Parathyroid adenoma (tissue), 2 donors: ENCODE measurements around the gene MACROH2A1.

Experiments used
- H2AFZ ChIP-seq: fragments of 300-600 bp; sonication (generic); one replicate; pipeline ENCODE4 v1.7.0; 2017; ENCODE audit warnings: antibody characterized with exemption, mild to moderate bottlenecking
- H3K27ac ChIP-seq: fragments of 300-600 bp; sonication (generic); one replicate; pipeline ENCODE4 v1.7.0; 2017
- H3K27me3 ChIP-seq: fragments of 300-600 bp; sonication (generic); one replicate; pipeline ENCODE4 v1.7.0; 2017; ENCODE audit warnings: low read length; ENCODE audit not compliant: control insufficient read depth, insufficient read depth
- H3K36me3 ChIP-seq: fragments of 300-600 bp; sonication (generic); one replicate; pipeline ENCODE4 v1.7.0; 2017; ENCODE audit warnings: low read length; ENCODE audit not compliant: control insufficient read depth, insufficient read depth
- H3K4me1 ChIP-seq: fragments of 300-600 bp; sonication (generic); one replicate; pipeline ENCODE4 v1.7.0; 2017; ENCODE audit warnings: control low read depth
- H3K4me2 ChIP-seq: fragments of 300-600 bp; sonication (generic); one replicate; pipeline ENCODE4 v1.7.0; 2017; ENCODE audit warnings: low read length
- H3K4me3 ChIP-seq: fragments of 300-600 bp; sonication (generic); one replicate; pipeline ENCODE4 v1.7.0; 2017; ENCODE audit warnings: low read depth, low read length
- H3K79me2 ChIP-seq: fragments of 300-600 bp; sonication (generic); one replicate; pipeline ENCODE4 v1.7.0; 2017; ENCODE audit warnings: control low read depth
- H3K9ac ChIP-seq: fragments of 300-600 bp; sonication (generic); one replicate; pipeline ENCODE4 v1.7.0; 2017; ENCODE audit warnings: mild to moderate bottlenecking
- H3K9me3 ChIP-seq: fragments of 300-600 bp; sonication (generic); one replicate; pipeline ENCODE4 v1.7.0; 2017; ENCODE audit warnings: low read length; ENCODE audit not compliant: control insufficient read depth
- CTCF ChIP-seq: fragments of 300-600 bp; sonication (generic); IDR thresholded peaks from one replicate; pipeline ENCODE4 v1.7.0; 2017; ENCODE audit warnings: antibody characterized with exemption, mild to moderate bottlenecking
- donor health status: primary hyperparathyroidism.

The MACROH2A1 gene

GRCh38 chr5:135443161-135443960 is 44.3 kb upstream of the MACROH2A1 start:
- no peaks in the 10 kb centered on the region for H3K36me3 ChIP-seq
- H3K9me3 ChIP-seq = no peaks in the 10 kb centered on the region
- H3K27me3 ChIP-seq = no peaks in the 10 kb centered on the region
- no peak overlapping the region for H3K9ac ChIP-seq
- no peak overlapping the region for H3K4me2 ChIP-seq
- TF ChIP-seq CTCF = no peak
- no peaks in the 10 kb centered on the region for H3K79me2 ChIP-seq
- H3K27ac ChIP-seq = no peak overlapping the region
- H3K4me3 ChIP-seq = no peak overlapping the region
- H2AFZ ChIP-seq = no peak overlapping the region
- no peaks in the 10 kb centered on the region for H3K4me1 ChIP-seq

GRCh38 chr5:135442431-135443160 is 43.6 kb upstream of the MACROH2A1 start:
- Histone ChIP-seq H3K27me3 (no peaks in the 10 kb centered on the region), H3K36me3 (no peaks in the 10 kb centered on the region), H3K9me3 (no peaks in the 10 kb centered on the region), H3K4me3 (no peak overlapping the region), H3K4me1 (no peaks in the 10 kb centered on the region), H3K4me2 (no peak overlapping the region), H3K27ac (no peak overlapping the region), H2AFZ (no peak overlapping the region), H3K9ac (no peak overlapping the region), H3K79me2 (no peaks in the 10 kb centered on the region)
- TF ChIP-seq CTCF = no peak

GRCh38 chr5:135441919-135442318 is 42.9 kb upstream of the MACROH2A1 start:
- TF ChIP-seq CTCF = no peak
- Histone ChIP-seq H3K4me2 (no peak overlapping the region), H2AFZ (no peak overlapping the region), H3K4me1 (no peaks in the 10 kb centered on the region), H3K36me3 (no peaks in the 10 kb centered on the region), H3K27me3 (no peaks in the 10 kb centered on the region), H3K27ac (no peak overlapping the region), H3K9me3 (no peaks in the 10 kb centered on the region), H3K9ac (no peak overlapping the region), H3K79me2 (no peaks in the 10 kb centered on the region), H3K4me3 (no peak overlapping the region)

GRCh38 chr5:135441350-135441831 is 42.4 kb upstream of the MACROH2A1 start:
- no peaks in the 10 kb centered on the region for H3K4me1 ChIP-seq
- H3K79me2 ChIP-seq = no peaks in the 10 kb centered on the region
- no peak overlapping the region for H2AFZ ChIP-seq
- no peak for TF ChIP-seq CTCF
- no peaks in the 10 kb centered on the region for H3K36me3 ChIP-seq
- H3K4me3 ChIP-seq = no peak overlapping the region
- no peak overlapping the region for H3K4me2 ChIP-seq
- no peaks in the 10 kb centered on the region for H3K9me3 ChIP-seq
- H3K9ac ChIP-seq = no peak overlapping the region
- no peak overlapping the region for H3K27ac ChIP-seq
- H3K27me3 ChIP-seq = no peaks in the 10 kb centered on the region
